ENCODE results near the gene INAFM2.

- TF ChIP-seq USF2 (IDR thresholded peaks at IDR 0.05; ENCODE audit: low read depth, low read length) (no peak), CTCF (conservative IDR thresholded peaks at IDR 0.05; ENCODE audit: low read depth, low read length) (no peak), POLR2A (IDR thresholded peaks at IDR 0.05; ENCODE audit: low read depth, low read length) (no peak), RAD21 (IDR thresholded peaks at IDR 0.05; ENCODE audit: low read length) (no peak), MAFK (IDR thresholded peaks at IDR 0.05; ENCODE audit: low read depth, low read length) (no peak), RCOR1 (IDR thresholded peaks at IDR 0.05; ENCODE audit: insufficient replicate concordance, low read length) (no peak), RFX5 (IDR thresholded peaks at IDR 0.05; ENCODE audit: low read depth, low read length) (no peak)
These were observed 46.0 kb upstream of the INAFM2 start for GRCh38 chr15:40277471-40277870.
